ENCODE measurements around the gene AUNIP.

The AUNIP gene

DNA sequence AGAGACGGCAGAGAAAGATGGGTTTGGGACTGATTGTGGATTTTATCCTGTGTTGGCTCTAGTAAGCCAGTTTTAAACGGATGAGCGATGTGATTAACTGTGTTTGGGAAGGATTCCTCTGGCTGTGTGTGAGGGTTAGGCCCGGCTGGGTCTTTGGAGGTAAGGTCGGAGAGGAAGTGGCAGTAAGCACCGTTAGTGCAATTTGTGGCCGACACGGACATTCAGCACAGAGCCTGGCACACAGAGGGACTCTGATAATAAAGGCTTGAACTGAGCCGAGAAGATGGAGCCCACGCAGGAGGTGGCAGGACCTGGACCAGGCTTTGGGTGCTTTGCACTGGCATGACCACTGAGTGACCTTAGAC is 38.2 kb downstream of the AUNIP start:
- no peak for DNase-seq

DNA sequence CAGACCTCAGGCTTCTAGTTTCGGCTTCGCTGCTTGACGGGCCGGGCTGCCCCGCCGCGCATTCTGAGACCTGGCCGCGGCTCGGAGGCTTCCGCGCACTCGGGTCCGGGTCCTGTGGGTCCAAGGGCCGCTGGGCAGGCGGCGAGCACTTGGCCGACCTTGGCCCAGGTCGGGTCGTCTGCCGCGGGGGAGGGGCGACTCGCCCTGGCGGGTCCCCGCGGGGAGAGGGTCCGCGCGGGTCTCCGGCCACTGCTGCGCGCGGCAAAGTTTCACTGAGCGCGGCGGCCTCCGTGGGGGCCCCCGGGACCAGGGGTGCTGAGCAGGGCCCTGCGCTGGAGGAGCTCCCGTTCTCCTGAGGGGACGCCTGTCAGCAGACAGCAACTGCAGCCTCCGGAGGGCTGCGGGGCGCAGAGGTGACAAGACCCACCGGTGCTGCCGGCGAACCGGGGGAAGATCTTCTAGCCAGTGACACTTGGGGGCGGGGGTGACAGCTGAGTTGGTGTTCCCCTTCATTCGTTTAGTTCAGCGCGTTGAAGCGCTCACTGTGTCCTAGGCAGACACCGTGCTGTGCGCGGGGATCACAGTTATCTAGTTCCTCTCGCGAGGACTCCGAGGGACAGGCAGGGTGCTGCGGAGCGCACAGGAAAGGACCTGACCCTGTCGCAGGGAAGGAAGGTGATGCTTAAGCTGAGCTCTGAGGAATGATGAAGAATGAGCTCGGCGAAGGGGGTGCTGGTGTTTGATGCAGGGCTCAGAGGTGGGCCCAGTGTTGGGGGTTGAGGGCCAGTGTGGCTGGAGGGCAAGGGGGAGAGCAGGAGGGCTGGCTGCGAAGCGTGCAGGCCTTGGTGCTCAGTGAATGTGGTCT is 38.8 kb downstream of the AUNIP start:
- DNase-seq, result peak; percentile 65

- peak; percentile 93 for DNase-seq
Measured at GRCh38 chr1:25819491-25820246, 39.6 kb downstream of the AUNIP start, which contains the start of gene MTFR1L. TSS of gene MTFR1L (plus strand) at chr1:25819954. CDS start at chr1:25823105, 3,151 bp downstream.

- DNase-seq, result no peak
Measured at GRCh38 chr1:25818569-25818968, 40.7 kb downstream of the AUNIP start.

GRCh38 chr1:25817840-25818501 is 41.3 kb downstream of the AUNIP start:
- DNase-seq, result no peak

DNA sequence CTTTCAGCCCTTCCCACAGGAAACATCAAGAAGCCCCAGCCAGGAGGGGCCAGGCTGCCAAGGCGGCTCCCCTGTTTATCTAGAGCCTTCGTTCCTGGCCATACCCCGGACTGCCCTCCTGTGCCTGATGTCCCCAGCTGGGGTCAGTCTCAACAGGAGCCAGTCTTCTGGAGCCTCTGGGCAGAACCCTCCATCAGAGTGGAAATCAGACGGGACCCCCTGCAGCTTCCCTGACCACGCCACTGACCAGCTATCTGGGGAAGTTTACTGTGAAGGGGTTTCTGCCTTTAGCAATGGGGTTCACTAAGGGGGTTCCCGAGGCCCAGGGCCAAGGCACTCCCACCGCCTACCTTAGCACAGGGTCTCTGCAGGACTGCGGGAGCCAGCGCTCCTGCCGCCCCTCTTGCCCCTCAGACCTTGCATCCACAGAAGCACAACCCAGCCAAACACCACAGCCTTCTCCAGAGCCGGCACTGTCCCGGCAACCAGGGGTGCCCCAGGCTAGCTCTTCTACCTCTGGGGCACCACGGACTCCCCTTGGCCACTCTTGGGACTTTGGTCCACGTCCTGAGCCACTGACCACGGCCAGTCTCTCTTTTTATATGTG is 43.0 kb downstream of the AUNIP start:
- DNase-seq, result no peak

DNA sequence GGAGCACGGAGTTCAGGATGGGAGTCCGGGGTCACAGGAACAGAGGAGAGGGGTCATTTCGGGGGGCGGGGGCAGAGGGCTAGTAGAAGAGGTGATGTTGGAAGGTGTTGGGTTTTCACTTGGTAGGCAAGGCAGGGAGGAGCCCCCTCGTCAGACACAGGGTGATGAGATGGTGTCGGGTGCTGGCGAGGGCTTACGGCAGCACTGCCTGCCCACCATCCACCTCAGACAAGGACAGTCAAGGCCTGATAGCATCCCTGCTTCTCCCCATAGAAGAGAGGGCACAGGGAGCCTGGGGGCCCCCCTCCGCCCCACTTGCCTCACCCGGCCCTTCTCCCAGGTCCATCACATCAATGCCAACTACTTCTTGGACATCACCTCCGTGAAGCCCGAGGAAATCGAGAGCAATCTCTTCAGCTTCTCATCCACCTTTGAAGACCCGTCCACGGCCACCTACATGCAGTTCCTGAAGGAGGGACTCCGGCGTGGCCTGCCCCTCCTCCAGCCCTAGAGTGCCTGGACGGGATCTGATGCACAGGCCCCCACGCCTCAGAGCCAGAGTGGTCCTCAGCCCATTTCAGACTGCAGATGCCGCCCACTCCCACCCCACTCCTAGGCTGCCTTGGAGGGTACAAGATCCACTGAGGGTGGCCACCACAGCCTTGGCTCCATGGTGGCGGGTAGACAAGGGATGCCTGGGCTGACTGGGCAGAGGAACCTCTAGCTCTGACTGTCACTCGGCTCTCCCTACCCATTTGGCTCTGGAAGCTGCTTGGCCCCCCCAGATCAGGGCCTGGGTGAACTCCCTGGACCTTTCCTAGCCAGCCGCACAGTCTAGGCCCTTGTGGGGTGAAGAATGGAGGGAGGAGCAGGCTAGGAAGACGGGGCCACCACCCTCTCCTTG is 43.8 kb downstream of the AUNIP start:
- no peak for DNase-seq

GRCh38 chr1:25814549-25815087 is 44.6 kb downstream of the AUNIP start:
- no peak for DNase-seq

- DNase-seq, result no peak
Measured at GRCh38 chr1:25813734-25814471, 45.4 kb downstream of the AUNIP start.

- DNase-seq, result no peak
Measured at GRCh38 chr1:25813071-25813733, 46.1 kb downstream of the AUNIP start.

DNA sequence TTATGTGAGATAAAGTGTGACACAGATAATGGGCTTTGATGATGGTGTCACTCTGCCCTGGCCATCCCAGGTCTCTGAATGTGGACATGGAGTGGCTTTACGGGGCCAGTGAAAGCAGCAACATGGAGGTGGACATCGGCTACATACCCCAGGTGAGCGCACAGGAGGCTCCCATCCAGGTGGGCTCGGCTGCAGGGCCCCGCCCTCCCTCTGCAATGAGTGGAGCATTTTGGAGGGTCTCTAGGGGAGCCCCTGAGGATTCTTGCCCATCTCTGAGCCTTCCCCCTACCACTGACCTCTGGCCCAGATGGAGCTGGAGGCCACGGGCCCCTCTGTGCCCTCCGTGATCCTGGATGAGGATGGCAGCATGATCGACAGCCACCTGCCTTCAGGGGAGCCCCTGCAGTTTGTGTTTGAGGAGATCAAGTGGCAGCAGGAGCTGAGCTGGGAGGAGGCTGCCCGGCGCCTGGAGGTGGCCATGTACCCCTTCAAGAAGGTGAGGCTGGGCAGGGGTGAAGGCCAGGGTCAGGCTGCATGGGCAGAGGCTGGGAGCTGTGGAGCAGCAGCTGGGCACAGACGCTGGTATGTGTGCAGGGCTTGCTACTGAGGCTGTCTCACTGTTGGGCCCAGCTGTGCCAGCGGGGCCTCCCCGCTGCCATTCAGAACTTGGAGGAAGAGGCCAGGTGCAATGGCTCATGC is 47.7 kb downstream of the AUNIP start:
- no peak for DNase-seq

DNA sequence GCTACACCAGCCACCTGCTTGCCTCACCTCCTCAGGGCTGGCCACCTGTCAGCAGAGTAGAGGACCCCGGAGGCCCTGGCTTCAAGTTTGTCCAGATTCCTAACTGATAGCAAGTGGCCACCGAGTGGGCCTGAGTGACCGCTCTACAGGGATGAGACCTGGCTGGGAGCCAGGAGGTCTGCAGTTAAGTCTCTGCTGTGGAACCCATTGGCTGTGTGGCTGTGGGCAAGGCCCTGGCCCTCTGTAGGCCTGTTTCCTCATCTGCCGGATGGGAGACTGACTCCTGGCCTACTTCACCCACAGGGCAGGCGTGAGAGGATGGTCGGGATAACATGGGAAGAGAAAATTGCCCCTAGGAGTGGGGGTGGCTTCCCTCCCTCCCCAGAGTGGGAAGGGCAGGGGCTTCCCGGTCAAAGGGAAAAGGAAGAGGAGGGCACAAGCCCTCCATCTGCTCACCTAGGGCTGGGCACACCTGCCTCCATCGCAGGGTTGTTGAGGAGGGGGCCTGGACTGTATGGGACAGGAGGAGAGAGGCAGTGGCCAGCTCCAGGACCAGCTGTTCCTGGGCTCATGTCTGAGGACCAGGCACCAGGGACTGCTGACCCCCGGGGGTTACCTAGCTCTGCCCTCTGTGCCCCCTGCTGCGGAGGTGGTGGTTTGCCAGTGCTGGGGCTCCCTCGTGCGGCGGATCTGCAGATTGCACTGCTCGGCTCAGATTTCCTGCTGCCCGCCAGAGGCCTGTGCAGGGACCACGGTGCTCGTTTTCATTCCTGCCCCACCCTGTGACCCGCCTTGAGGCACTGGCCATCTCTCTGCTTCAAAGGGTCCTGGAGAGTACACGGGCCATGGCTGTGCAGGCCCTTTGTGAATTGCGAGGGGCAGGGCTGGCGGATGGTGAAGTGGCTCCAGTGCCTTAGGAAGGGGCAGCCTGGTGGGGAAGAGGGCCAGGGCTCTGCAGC is 48.6 kb downstream of the AUNIP start:
- peak; percentile 82 for DNase-seq

- DNase-seq, result no peak
Measured at GRCh38 chr1:25809929-25810328, 49.3 kb downstream of the AUNIP start.

- DNase-seq, result no peak
Measured at GRCh38 chr1:25809283-25809926, 49.9 kb downstream of the AUNIP start.

GRCh38 chr1:25808481-25809244 is 50.6 kb downstream of the AUNIP start:
- no peak for DNase-seq

GRCh38 chr1:25807480-25808390 is 51.5 kb downstream of the AUNIP start:
- DNase-seq, result no peak
